SW480 (cell line): ENCODE data around the gene ERP29.
"Not testable (repeated sequence)": the region's sequence is repeated elsewhere in the genome, so short reads cannot be mapped to it uniquely, and the experiment has no call there.

ENCODE experiments used
- DNase-seq: peaks from one replicate; pipeline ENCODE4 v3.0.0-alpha.2; 2016; ENCODE audit warnings: low spot score

Gene ERP29

GRCh38 chr12:112012775-112013600 is at the start of gene ERP29, which contains the start of gene TMEM116:
Gene ERP29 (plus strand): TSS chr12:112013426. CDS start chr12:112013466, 40 bp downstream.
Gene TMEM116 (minus strand): TSS chr12:112013165. CDS start chr12:112005270, 7,895 bp downstream.
- DNase-seq, result peak; percentile 96

DNA sequence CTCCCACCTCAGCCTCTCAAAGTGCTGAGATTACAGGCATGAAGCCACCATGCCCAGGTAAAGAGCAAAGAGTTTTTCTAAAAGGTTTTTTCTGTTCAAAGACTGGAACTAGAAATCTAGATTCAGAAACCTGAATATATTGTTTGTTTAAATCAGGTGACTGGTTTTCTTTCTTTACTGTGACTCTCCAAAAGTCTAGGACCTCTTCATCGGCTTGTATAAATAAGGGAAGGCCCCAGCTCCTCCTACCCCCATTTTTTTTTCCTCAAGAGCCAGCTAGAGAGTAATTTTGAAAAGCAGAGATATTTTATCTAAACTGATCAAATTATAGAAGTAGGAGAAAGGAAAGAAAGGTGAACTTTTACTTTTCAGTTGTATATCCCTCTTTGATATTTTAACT is 48.3 kb upstream of the ERP29 start:
- DNase-seq, result no peak

GRCh38 chr12:111971800-111972199 is 41.4 kb upstream of the ERP29 start:
- no peak for DNase-seq

- no peak for DNase-seq
Observed at GRCh38 chr12:111975161-111975931, 37.9 kb upstream of the ERP29 start.

- no peak for DNase-seq
Observed at GRCh38 chr12:111976291-111976690, 36.9 kb upstream of the ERP29 start.

GRCh38 chr12:111976860-111977259 is 36.4 kb upstream of the ERP29 start:
- no peak for DNase-seq

DNA sequence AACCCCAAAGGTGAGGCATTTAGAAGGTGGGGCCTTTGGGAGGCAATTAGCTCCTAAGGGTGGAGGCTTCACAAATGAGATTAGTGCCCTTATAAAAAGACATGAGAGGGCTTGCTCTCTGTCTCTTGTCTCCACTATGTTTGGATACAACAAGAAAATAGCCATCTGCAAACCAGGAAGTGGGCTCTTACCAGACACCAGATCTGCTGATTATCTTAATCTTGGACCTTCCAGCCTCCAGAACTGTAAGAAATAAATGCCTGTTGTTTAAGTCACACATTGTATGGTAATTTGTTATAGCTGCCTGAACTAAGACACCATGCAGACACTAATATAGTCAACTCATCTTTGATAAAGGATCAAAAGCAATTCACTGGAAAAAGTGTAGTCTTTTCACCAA is 34.7 kb upstream of the ERP29 start:
- DNase-seq, result no peak

DNA sequence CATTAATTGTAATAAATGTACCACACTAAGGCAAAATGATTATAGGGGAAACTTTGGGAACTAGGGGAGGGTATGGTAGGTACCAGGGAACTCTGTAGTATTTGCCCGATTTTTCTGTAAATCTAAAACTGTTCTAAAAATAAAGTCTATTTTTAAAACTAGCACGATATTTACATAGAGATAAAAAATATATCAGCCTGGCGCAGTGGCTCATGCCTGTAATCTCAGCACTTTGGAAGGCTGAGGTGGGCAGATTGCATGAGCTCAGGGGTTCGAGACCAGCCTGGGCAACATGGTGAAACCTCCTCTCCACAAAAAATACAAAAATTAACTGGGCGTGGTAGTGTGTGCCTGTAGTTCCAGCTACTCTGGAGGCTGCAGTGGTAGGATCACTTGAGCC is 32.6 kb upstream of the ERP29 start:
- no peak for DNase-seq

DNA sequence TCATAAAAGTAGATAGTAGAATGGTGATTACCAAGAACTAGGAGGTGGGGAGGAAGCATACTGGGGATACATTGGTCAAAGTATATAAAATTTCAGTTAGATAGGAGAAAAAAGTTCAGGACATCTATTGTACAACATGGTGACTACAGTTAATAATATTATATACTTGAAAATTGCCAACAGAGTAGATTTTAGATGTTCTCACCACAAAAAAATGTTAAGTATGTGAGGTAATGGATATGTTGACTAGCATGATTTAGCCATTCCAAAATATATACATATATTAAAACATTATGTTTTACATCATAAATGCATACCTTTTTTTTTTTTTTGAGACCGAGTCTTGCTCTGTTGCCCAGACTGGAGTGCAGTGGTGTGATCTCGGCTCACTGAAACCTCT is 31.2 kb upstream of the ERP29 start:
- DNase-seq, result no peak

GRCh38 chr12:111984820-111985219 is 28.4 kb upstream of the ERP29 start:
- DNase-seq, result no peak

GRCh38 chr12:111991535-111991934 is 21.7 kb upstream of the ERP29 start:
- no peak for DNase-seq

- no peak for DNase-seq
Observed at GRCh38 chr12:111991946-111992345, 21.3 kb upstream of the ERP29 start.

DNA sequence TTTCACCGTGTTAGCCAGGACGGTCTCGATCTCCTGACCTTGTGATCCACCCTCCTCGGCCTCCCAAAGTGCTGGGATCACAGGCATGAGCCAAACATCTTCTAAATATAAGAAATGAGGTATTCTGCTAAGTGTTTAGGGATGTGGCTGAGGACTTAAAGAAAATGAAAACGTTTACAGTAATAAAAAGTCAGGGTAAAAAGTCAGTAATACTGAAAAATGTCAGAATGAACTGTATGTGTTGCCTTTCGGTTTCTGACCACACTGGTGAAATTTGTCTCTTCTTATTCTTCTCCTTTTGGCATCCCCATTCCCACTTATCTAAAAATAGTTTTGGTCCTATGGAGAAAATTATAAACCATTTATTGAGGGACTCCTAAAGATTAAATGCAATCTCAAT is 20.8 kb upstream of the ERP29 start:
- no peak for DNase-seq

GRCh38 chr12:111993292-111994150 is 19.7 kb upstream of the ERP29 start:
- no peak for DNase-seq

- DNase-seq, result not testable (repeated sequence)
Observed at GRCh38 chr12:111994211-111995111, 18.8 kb upstream of the ERP29 start.

DNA sequence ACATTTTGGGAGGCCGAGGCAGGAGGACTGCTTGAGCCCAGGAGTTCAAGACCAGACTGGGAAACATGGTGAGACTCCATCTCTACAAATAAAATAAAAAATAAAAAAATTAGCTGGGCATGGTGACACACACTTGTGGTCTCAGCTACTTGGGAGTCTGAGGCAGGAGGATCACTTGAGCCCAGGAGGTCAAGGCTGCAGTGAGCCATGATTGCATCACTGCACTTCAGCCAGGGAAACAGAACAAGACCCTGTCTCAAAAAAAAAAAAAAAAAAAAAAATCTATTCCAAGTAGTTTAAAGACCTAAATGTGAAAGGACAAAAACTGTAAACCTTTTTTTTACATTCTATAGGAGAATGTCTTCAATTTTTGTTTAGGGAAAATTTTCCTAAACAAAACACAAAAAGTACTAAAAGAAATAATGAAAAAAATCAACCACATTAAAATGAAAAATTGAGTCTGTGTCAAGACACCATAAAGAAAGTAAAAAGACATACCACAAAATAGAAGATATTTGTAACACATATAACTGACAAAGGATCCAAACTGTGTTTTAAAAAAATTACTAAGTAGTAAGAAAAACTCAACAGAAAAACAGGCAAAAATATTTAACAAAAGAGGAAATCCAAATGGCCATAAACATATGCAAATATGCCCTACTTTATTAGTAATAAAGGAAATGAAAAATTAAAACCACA is 17.3 kb upstream of the ERP29 start:
- no peak for DNase-seq

- no peak for DNase-seq
Observed at GRCh38 chr12:111997300-111997699, 15.9 kb upstream of the ERP29 start.

DNA sequence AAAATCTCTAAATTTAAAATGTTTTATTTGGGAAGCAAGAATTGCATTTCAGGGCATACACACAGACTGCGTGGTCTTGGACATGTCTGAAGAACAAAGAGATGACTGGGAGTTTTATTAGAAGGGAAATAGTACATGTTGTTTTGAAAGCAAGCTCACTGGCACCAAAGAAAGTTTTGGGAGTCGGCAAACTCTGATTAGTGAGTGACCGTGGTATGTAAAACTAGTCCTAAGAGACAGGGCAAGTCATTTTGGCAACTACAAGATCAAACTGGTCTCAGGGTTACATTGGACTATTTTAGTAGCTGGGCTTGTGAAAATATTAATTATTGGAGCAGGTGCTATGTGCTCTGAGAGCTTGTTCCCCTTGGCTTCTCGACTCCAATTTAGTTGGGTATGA is 15.2 kb upstream of the ERP29 start:
- no peak for DNase-seq

- DNase-seq, result not testable (repeated sequence)
Observed at GRCh38 chr12:111999129-111999528, 14.1 kb upstream of the ERP29 start.

GRCh38 chr12:112000820-112001219 is 12.4 kb upstream of the ERP29 start:
- no peak for DNase-seq

GRCh38 chr12:112001576-112001975 is 11.7 kb upstream of the ERP29 start:
- DNase-seq, result no peak
